Endothelial cell of umbilical vein (primary cell): ENCODE measurements around the gene ATN1.

Experiments
- EZH2 ChIP-seq: IDR thresholded peaks from 2 replicates; pipeline ENCODE4 v1.6.1; 2012; ENCODE audit warnings: borderline replicate concordance, low read depth, mild to moderate bottlenecking, moderate library complexity, low read length, inconsistent platforms; ENCODE audit not compliant: severe bottlenecking
- FOS ChIP-seq: IDR thresholded peaks from 2 replicates; pipeline ENCODE4 v1.6.1; 2011; ENCODE audit warnings: mild to moderate bottlenecking, low read length, moderate library complexity, borderline replicate concordance; ENCODE audit not compliant: insufficient read depth
- MYC ChIP-seq: IDR thresholded peaks from one replicate; pipeline ENCODE4 v1.6.1; 2011; ENCODE audit warnings: mild to moderate bottlenecking, low read depth, low read length
- POLR2A ChIP-seq: IDR thresholded peaks from 2 replicates; pipeline ENCODE4 v1.6.1; 2012; ENCODE audit warnings: low read depth, mild to moderate bottlenecking, control low read depth, low read length
- POLR2AphosphoS5 ChIP-seq: IDR thresholded peaks from 2 replicates; pipeline ENCODE4 v1.6.1; 2012; ENCODE audit warnings: low read depth, mild to moderate bottlenecking, control low read depth, low read length, moderate library complexity; ENCODE audit not compliant: insufficient read depth
- TF ChIP-seq, protein P1 (sequence below), 2 donors: IDR thresholded peaks; 1 replicate in 1 of 2; 2 replicates in 1 of 2; pipeline ENCODE4 v1.5.1; 2011; ENCODE audit warnings: low read length in 2 of 2, mild to moderate bottlenecking in 2 of 2, moderate library complexity in 2 of 2, control low read depth in 1 of 2, inconsistent platforms in 1 of 2, low read depth in 1 of 2; ENCODE audit not compliant: insufficient read depth in 1 of 2; ENCODE audit errors: extremely low read depth in 1 of 2
- TF ChIP-seq, protein P2 (sequence below): IDR thresholded peaks from 2 replicates; pipeline ENCODE4 v1.6.1; 2011; ENCODE audit not compliant: insufficient read depth, insufficient read length

DNA sequence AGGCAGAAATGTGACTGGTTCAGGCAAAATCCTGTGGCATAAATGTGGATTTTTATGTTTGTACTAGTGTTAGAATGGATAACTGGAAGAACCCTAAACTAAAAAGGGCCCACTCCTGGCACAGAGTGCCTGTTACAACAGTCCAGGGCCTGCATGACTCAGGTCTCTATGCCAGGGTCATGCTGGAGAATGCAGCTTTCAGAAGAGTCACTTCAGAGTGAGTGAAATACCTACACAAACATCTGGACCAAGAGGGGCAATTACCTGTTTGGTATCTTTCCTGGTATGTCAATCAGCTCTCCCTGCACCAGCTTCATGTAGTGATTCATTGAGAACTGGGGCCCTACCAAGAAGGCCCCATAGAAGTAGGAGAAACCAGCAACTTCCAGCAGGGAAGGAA, 53.0 kb downstream of the ATN1 start:
- TF ChIP-seq, protein P1, sequence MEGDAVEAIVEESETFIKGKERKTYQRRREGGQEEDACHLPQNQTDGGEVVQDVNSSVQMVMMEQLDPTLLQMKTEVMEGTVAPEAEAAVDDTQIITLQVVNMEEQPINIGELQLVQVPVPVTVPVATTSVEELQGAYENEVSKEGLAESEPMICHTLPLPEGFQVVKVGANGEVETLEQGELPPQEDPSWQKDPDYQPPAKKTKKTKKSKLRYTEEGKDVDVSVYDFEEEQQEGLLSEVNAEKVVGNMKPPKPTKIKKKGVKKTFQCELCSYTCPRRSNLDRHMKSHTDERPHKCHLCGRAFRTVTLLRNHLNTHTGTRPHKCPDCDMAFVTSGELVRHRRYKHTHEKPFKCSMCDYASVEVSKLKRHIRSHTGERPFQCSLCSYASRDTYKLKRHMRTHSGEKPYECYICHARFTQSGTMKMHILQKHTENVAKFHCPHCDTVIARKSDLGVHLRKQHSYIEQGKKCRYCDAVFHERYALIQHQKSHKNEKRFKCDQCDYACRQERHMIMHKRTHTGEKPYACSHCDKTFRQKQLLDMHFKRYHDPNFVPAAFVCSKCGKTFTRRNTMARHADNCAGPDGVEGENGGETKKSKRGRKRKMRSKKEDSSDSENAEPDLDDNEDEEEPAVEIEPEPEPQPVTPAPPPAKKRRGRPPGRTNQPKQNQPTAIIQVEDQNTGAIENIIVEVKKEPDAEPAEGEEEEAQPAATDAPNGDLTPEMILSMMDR (IDR thresholded peaks at IDR 0.05; ENCODE audit: extremely low read depth in 1 of 2, insufficient read depth in 1 of 2, low read depth in 1 of 2, low read length in 2 of 2), result no peak
- TF ChIP-seq EZH2, result no peak
- TF ChIP-seq POLR2AphosphoS5, result no peak
- no peak for TF ChIP-seq POLR2A
- TF ChIP-seq, protein P2, sequence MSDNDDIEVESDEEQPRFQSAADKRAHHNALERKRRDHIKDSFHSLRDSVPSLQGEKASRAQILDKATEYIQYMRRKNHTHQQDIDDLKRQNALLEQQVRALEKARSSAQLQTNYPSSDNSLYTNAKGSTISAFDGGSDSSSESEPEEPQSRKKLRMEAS, result no peak
- no peak for TF ChIP-seq FOS
- no peak for TF ChIP-seq MYC
